Fibroblast of lung (primary cell): ENCODE measurements around the gene TGFBR2. TPM values are rescaled to one million over a fixed set of nuclear protein-coding genes. Genes with fewer than 3 reads are reported as not detected.

Experiments used
- DNase-seq, 2 donors: peaks; one replicate each; pipeline versions ENCODE4 v3.0.0 to v3.0.0-alpha.2; 2010; ENCODE audit warnings: low read depth in 2 of 2
- H2AFZ ChIP-seq: 2 replicates; pipeline ENCODE4 v1.5.1; 2012; ENCODE audit warnings: low read length, control low read depth, inconsistent platforms
- H3K27ac ChIP-seq: 2 replicates; pipeline ENCODE4 v1.5.1; 2011; ENCODE audit warnings: low read length, control low read depth; ENCODE audit not compliant: insufficient read depth
- H3K27me3 ChIP-seq: 2 replicates; pipeline ENCODE4 v1.5.1; 2011; ENCODE audit warnings: mild to moderate bottlenecking, low read length; ENCODE audit not compliant: control insufficient read depth, insufficient read depth
- H3K36me3 ChIP-seq: 2 replicates; pipeline ENCODE4 v1.5.1; 2011; ENCODE audit warnings: low read length; ENCODE audit not compliant: control insufficient read depth, insufficient read depth
- H3K4me1 ChIP-seq: 2 replicates; pipeline ENCODE4 v1.5.1; 2011; ENCODE audit warnings: low read length; ENCODE audit not compliant: control insufficient read depth, insufficient read depth; ENCODE audit errors: extremely low read depth
- H3K4me2 ChIP-seq: 2 replicates; pipeline ENCODE4 v1.5.1; 2011; ENCODE audit warnings: low read length, control low read depth; ENCODE audit not compliant: insufficient read depth; ENCODE audit errors: extremely low read depth
- H3K4me3 ChIP-seq, 4 experiments: fragments of 200-600 bp in 1 of 4; sonication (generic) in 1 of 4; replicated peaks in 1 of 4; 2 replicates each; pipeline ENCODE4 v1.5.1; 2011 to 2016; ENCODE audit warnings: low read length in 4 of 4, low read depth in 3 of 4, mild to moderate bottlenecking in 3 of 4, control low read depth in 2 of 4, inconsistent platforms in 1 of 4, mixed read lengths in 1 of 4; ENCODE audit not compliant: insufficient read depth in 1 of 4; ENCODE audit errors: control extremely low read depth in 1 of 4
- H3K79me2 ChIP-seq: 2 replicates; pipeline ENCODE4 v1.5.1; 2012; ENCODE audit warnings: mild to moderate bottlenecking, low read length, inconsistent platforms; ENCODE audit not compliant: control insufficient read depth, insufficient read depth
- H3K9ac ChIP-seq: 2 replicates; pipeline ENCODE4 v1.5.1; 2011; ENCODE audit warnings: mild to moderate bottlenecking, low read length, control low read depth; ENCODE audit not compliant: insufficient read depth
- H3K9me3 ChIP-seq: 2 replicates; pipeline ENCODE4 v1.5.1; 2012; ENCODE audit warnings: low read depth, low read length; ENCODE audit not compliant: control insufficient read depth, insufficient read depth
- H4K20me1 ChIP-seq: 2 replicates; pipeline ENCODE4 v1.5.1; 2011; ENCODE audit warnings: low read length; ENCODE audit not compliant: control insufficient read depth, insufficient read depth; ENCODE audit errors: extremely low read depth
- EZH2 ChIP-seq: IDR thresholded peaks from 2 replicates; pipeline ENCODE4 v1.5.1; 2012; ENCODE audit warnings: low read length, control low read depth, mild to moderate bottlenecking; ENCODE audit errors: missing control alignments
- polyA plus RNA-seq, 2 donors: library from polyadenylated mRNA; depleted of rRNA in 1 of 2; stranded (reverse) in 1 of 2; unstranded in 1 of 2; fragments of >200 nt; gene quantifications; 2 replicates each; pipeline ENCODE4 v1.2.1, GENCODE V29; 2011 to 2012; ENCODE audit warnings: missing spikeins in 1 of 2
- total RNA-seq: library from RNA; depleted of rRNA; stranded (reverse); fragments of >200 nt; gene quantifications from 2 replicates; pipeline ENCODE4 v1.2.1, GENCODE V29; 2014
- TF ChIP-seq, protein P1 (sequence below), 2 donors: IDR thresholded peaks in 1 of 2; conservative IDR thresholded peaks in 1 of 2; 1 replicate in 1 of 2; 2 replicates in 1 of 2; pipeline ENCODE4 v1.5.1; 2011 to 2012; ENCODE audit warnings: low read length in 2 of 2, control low read depth in 1 of 2, inconsistent platforms in 1 of 2, low read depth in 1 of 2, mild to moderate bottlenecking in 1 of 2

Gene TGFBR2
- total and polyA plus RNA-seq, 2 donors (not counting 1 experiment from before 2014, with no cell fraction given): 93.0 to 126 TPM

- TF ChIP-seq EZH2: no peak
- TF ChIP-seq, protein P1, sequence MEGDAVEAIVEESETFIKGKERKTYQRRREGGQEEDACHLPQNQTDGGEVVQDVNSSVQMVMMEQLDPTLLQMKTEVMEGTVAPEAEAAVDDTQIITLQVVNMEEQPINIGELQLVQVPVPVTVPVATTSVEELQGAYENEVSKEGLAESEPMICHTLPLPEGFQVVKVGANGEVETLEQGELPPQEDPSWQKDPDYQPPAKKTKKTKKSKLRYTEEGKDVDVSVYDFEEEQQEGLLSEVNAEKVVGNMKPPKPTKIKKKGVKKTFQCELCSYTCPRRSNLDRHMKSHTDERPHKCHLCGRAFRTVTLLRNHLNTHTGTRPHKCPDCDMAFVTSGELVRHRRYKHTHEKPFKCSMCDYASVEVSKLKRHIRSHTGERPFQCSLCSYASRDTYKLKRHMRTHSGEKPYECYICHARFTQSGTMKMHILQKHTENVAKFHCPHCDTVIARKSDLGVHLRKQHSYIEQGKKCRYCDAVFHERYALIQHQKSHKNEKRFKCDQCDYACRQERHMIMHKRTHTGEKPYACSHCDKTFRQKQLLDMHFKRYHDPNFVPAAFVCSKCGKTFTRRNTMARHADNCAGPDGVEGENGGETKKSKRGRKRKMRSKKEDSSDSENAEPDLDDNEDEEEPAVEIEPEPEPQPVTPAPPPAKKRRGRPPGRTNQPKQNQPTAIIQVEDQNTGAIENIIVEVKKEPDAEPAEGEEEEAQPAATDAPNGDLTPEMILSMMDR (conservative IDR thresholded peaks at IDR 0.05 in 1 of 2, IDR thresholded peaks at IDR 0.05 in 1 of 2; ENCODE audit: low read depth in 1 of 2, low read length in 2 of 2): peak; percentile 82 to 85
- no peak overlapping the region for H2AFZ ChIP-seq
- DNase-seq: peak; percentile 65 to 83
- H4K20me1 ChIP-seq: no peaks in the 10 kb centered on the region
- H3K79me2 ChIP-seq: no peaks in the 10 kb centered on the region
- no peaks in the 10 kb centered on the region for H3K27me3 ChIP-seq
- H3K9ac ChIP-seq: no peak overlapping the region
- H3K4me3 ChIP-seq: no peak overlapping the region
- H3K27ac ChIP-seq: no peak overlapping the region
- peaks cover 10% of the 10 kb centered on the region for H3K4me1 ChIP-seq
- no peak overlapping the region for H3K4me2 ChIP-seq
- H3K36me3 ChIP-seq: peaks cover 10% of the 10 kb centered on the region
- H3K9me3 ChIP-seq: no peaks in the 10 kb centered on the region
Observed at GRCh38 chr3:30693470-30694120, 87.2 kb downstream of the TGFBR2 start.

- Histone ChIP-seq H4K20me1 (no peaks in the 10 kb centered on the region), H3K27me3 (no peaks in the 10 kb centered on the region), H2AFZ (no peak overlapping the region), H3K9ac (no peak overlapping the region), H3K79me2 (no peaks in the 10 kb centered on the region), H3K4me2 (no peak overlapping the region), H3K4me1 (peaks cover 4% of the 10 kb centered on the region), H3K9me3 (no peaks in the 10 kb centered on the region), H3K27ac (no peak overlapping the region), H3K36me3 (peaks cover 10% of the 10 kb centered on the region), H3K4me3 (no peak overlapping the region)
- TF ChIP-seq EZH2: no peak
- TF ChIP-seq, protein P1 (conservative IDR thresholded peaks at IDR 0.05 in 1 of 2, IDR thresholded peaks at IDR 0.05 in 1 of 2; ENCODE audit: low read depth in 1 of 2, low read length in 2 of 2): no peak
- no peak for DNase-seq
Observed at GRCh38 chr3:30694148-30694547, 87.7 kb downstream of the TGFBR2 start.

- Histone ChIP-seq H2AFZ (no peak overlapping the region), H3K4me3 (no peak overlapping the region), H3K4me2 (no peak overlapping the region), H3K27ac (no peak overlapping the region), H3K9me3 (no peaks in the 10 kb centered on the region), H3K9ac (no peak overlapping the region), H3K79me2 (no peaks in the 10 kb centered on the region), H3K36me3 (peaks cover 10% of the 10 kb centered on the region), H3K27me3 (no peaks in the 10 kb centered on the region), H4K20me1 (no peaks in the 10 kb centered on the region), H3K4me1 (peaks cover 2% of the 10 kb centered on the region)
- no peak for TF ChIP-seq EZH2
- TF ChIP-seq, protein P1 (conservative IDR thresholded peaks at IDR 0.05 in 1 of 2, IDR thresholded peaks at IDR 0.05 in 1 of 2; ENCODE audit: low read depth in 1 of 2, low read length in 2 of 2): no peak
- no peak for DNase-seq
Observed at GRCh38 chr3:30694668-30695067, 88.3 kb downstream of the TGFBR2 start.
